Ovary (tissue), 9 donors: Measurements from ENCODE around the gene RAB11FIP2. TPM values are rescaled to one million over a fixed set of nuclear protein-coding genes. Genes with fewer than 3 reads are reported as not detected.

ENCODE experiments used
- DNase-seq, 5 donors: peaks; one replicate each; pipeline ENCODE4 v3.0.0-alpha.2; 2019 to 2020
- H3K27ac ChIP-seq, 2 donors: fragments of 200-600 bp; one replicate each; pipeline versions ENCODE4 v1.5.1 to v1.8.0; 2019 to 2022
- H3K27me3 ChIP-seq: fragments of 200-600 bp; one replicate; pipeline ENCODE4 v1.8.0; 2022
- H3K36me3 ChIP-seq: fragments of 200-600 bp; sonication (generic); one replicate; pipeline ENCODE4 v1.5.1; 2019
- H3K4me1 ChIP-seq: one replicate; pipeline ENCODE4 v1.8.1; 2013; ENCODE audit warnings: mild to moderate bottlenecking, moderate library complexity; ENCODE audit not compliant: insufficient read depth
- H3K4me3 ChIP-seq: fragments of 200-600 bp; sonication (generic); one replicate; pipeline ENCODE4 v1.5.1; 2017
- H3K9me3 ChIP-seq, 2 donors: fragments of 200-600 bp in 1 of 2; sonication (generic) in 1 of 2; one replicate each; pipeline versions ENCODE4 v1.5.1 to v1.8.1; 2013 to 2019; ENCODE audit warnings: mild to moderate bottlenecking in 1 of 2, moderate library complexity in 1 of 2
- EP300 ChIP-seq: sonication (generic); formaldehyde crosslinking; IDR thresholded peaks from one replicate; pipeline ENCODE4 v1.6.1; 2017; ENCODE audit warnings: antibody characterized with exemption
- POLR2A ChIP-seq: fragments of 450-650 bp; IDR thresholded peaks from one replicate; pipeline ENCODE4 v1.6.1; 2017; ENCODE audit warnings: antibody characterized with exemption, mild to moderate bottlenecking, moderate library complexity
- WGBS, 3 donors: extraction: QIAGEN DNeasy Blood & Tissue Kit in 1 of 3; methylation state at CpG; one replicate each; pipeline versions ENCODE4 v1.1.5 to v1.1.7; 2013 to 2017; 5-methylcytosine and 5-hydroxymethylcytosine counted together
- intact Hi-C, 4 donors: fragments of 100-400 bp; cut with DNase I; formaldehyde crosslinking; loops; one replicate each; pipeline versions ENCODE4 v1.11.0 to v1.15.1; 2022 to 2023
- polyA plus RNA-seq, 2 donors: library from polyadenylated mRNA; stranded (reverse); fragments of 200-250 nt in 1 of 2; fragments of 350-450 nt in 1 of 2; fragmentation: Illumina TruSeq in 1 of 2; extraction: RNeasy Lipid Tissue Mini Kit (QIAGEN cat#74804) in 1 of 2; gene quantifications; one replicate each; pipeline ENCODE4 v1.2.3, GENCODE V29; 2013 to 2014
- total RNA-seq, 7 donors: library from RNA; depleted of rRNA in 2 of 7; stranded (reverse); fragments of >200 nt in 2 of 7; fragmentation: NEBNext Ultra II Directional in 3 of 7; extraction: Animal tissue kit (Norgen Biotek cat#: 25700) in 3 of 7; gene quantifications; one replicate each; pipeline versions ENCODE4 v1.1.0 to v1.2.4, GENCODE V29; 2016 to 2023
- TF ChIP-seq, protein P1 (sequence below), 3 donors: fragments of 450-650 bp in 2 of 3; fragments of 200-600 bp in 1 of 3; IDR thresholded peaks; one replicate each; pipeline versions ENCODE4 v1.5.1 to v1.8.0; 2016 to 2022; ENCODE audit warnings: antibody characterized with exemption in 3 of 3, mild to moderate bottlenecking in 1 of 3
- donor health status: DM: no; HTN: no; CAD: no; lungs with moderate emphysema.
- donor health status: DM: no; HTN: no; CAD: no.
- donor health status: Bipolar disorder and iron deficiency.
- donor health status: DM: yes; HTN: yes; CAD: no.
- donor health status: DM: no; HTN: no; CAD: no.
- donor health status: DM: yes; HTN: yes; CAD: no.

Gene RAB11FIP2
- total and polyA plus RNA-seq, 9 donors: 6.9 to 47.8 (median 26.2) TPM

DNA sequence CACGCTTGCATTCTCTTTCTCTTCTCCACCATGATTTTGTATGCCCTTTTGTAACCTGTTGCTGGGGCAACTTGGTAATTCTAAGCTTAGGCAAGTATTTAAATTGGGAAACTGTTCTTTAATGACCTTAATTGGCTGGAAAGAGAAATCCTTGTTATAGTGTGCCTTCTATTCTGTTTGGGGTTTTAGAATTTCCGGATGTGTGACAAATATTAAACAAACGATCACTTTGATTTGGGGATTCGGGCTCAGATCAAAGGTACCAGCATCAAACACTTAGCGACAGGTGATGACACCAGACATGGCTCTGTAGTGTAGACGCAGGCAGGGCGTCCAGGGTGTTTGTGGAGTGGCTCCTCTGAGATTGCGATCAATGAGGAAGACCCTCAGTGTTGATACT is 55.0 kb downstream of the RAB11FIP2 start:
- H3K27me3 ChIP-seq: no peaks in the 10 kb centered on the region
- intact Hi-C loops: no loop called here
- no peaks in the 10 kb centered on the region for H3K9me3 ChIP-seq
- TF ChIP-seq POLR2A (no peak), EP300 (no peak)
- TF ChIP-seq, protein P1, sequence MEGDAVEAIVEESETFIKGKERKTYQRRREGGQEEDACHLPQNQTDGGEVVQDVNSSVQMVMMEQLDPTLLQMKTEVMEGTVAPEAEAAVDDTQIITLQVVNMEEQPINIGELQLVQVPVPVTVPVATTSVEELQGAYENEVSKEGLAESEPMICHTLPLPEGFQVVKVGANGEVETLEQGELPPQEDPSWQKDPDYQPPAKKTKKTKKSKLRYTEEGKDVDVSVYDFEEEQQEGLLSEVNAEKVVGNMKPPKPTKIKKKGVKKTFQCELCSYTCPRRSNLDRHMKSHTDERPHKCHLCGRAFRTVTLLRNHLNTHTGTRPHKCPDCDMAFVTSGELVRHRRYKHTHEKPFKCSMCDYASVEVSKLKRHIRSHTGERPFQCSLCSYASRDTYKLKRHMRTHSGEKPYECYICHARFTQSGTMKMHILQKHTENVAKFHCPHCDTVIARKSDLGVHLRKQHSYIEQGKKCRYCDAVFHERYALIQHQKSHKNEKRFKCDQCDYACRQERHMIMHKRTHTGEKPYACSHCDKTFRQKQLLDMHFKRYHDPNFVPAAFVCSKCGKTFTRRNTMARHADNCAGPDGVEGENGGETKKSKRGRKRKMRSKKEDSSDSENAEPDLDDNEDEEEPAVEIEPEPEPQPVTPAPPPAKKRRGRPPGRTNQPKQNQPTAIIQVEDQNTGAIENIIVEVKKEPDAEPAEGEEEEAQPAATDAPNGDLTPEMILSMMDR (IDR thresholded peaks at IDR 0.05): no peak
- no peak overlapping the region for H3K27ac ChIP-seq
- H3K36me3 ChIP-seq: no peaks in the 10 kb centered on the region
- H3K4me3 ChIP-seq: no peak overlapping the region
- DNase-seq: no peak
- H3K4me1 ChIP-seq: no peaks in the 10 kb centered on the region
- 94% methylated on average over 8 of the region's 8 CpGs for WGBS, 3 donors

DNA sequence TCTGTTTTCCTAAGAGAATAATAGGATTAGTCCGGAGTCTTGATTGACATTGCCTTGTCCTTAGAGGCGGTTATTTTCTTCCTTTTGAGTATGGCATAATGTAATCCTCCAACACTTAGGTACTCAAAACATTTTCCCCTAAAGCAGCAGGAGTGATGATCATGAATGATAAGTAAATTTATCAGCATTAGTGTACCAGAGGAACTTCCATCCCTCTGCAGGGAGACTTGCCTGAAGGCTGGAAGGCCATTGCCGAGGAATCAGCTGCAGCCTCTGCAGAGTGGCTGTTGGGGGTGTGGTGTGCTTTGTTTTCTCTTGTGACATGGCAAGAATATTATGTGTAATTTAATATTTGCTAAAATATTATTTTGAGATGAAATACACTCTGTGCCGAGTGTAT is 56.8 kb downstream of the RAB11FIP2 start:
- no peak for TF ChIP-seq POLR2A
- TF ChIP-seq, protein P1 (IDR thresholded peaks at IDR 0.05): no peak
- TF ChIP-seq EP300: no peak
- H3K9me3 ChIP-seq: no peaks in the 10 kb centered on the region
- WGBS, 3 donors: 76 to 83% (median 81%) methylated on average over 4 of the region's 4 CpGs
- DNase-seq: no peak
- no peak overlapping the region for H3K27ac ChIP-seq
- intact Hi-C loops: no loop called here
- H3K36me3 ChIP-seq: no peaks in the 10 kb centered on the region
- H3K4me1 ChIP-seq: no peaks in the 10 kb centered on the region
- H3K4me3 ChIP-seq: no peak overlapping the region
- no peaks in the 10 kb centered on the region for H3K27me3 ChIP-seq

DNA sequence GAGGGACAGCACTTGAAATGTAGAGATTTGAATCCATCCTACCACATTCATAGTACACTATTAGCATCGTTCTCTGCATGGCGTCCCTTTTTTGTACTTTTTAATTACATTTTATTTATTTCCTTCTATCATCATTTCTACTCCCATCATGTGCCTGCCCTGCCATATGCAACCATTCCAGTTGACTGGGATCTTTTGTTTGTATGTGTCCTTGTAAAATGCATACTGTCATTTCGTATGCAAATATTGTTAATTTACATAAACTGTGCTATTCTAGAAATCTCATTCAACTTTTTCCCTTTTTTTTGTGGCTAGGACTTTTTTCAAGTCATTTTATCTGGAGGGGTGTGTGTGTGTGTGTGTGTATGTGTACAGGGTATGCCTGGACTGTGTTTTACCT is 57.9 kb downstream of the RAB11FIP2 start:
- 56 to 63% (median 61%) methylated on average over 3 of the region's 3 CpGs for whole genome bisulfite sequencing, 3 donors

DNA sequence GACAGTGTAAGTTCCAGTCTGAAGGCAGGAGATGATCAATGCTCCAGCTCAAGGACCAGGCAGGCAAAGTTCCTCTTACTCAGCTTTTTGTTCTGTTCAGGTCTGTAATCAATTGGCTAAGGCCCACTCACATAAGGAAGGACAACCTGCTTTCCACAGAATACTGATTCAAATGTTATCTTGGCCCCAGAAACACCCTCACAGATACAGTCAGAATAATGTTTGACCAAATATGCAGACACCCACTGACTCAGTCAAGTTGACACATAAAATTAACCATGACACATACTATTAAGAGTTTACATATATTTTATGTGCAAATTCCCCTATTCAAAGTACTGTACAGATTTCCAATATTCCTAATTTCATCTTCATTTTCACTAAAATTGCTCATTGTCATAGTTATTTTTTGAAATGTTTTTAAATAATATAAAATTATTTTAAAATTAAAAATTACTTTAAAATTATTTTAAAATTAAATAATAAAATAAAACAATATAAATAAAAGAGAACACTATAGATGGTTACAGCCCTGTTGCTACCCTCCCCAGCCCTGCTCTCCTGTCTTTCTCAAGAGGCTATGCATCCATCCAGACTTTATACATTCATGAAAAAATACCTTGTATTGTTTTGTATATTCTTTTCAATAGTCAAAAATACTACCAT is 59.4 kb downstream of the RAB11FIP2 start:
- Histone ChIP-seq H3K27ac (no peak overlapping the region), H3K27me3 (no peaks in the 10 kb centered on the region), H3K4me3 (no peak overlapping the region), H3K4me1 (no peaks in the 10 kb centered on the region), H3K9me3 (no peaks in the 10 kb centered on the region), H3K36me3 (no peaks in the 10 kb centered on the region)
- no peak for DNase-seq
- intact Hi-C loops: no loop called here
- TF ChIP-seq EP300 (no peak), POLR2A (no peak)
- TF ChIP-seq, protein P1 (IDR thresholded peaks at IDR 0.05): no peak

More for the DNA sequence above, 57.9 kb downstream of the RAB11FIP2 start:
- no peaks in the 10 kb centered on the region for H3K4me1 ChIP-seq
- intact Hi-C loops: no loop called here
- H3K36me3 ChIP-seq: no peaks in the 10 kb centered on the region
- no peak overlapping the region for H3K27ac ChIP-seq
- no peaks in the 10 kb centered on the region for H3K9me3 ChIP-seq
- no peak overlapping the region for H3K4me3 ChIP-seq
- H3K27me3 ChIP-seq: no peaks in the 10 kb centered on the region
- TF ChIP-seq, protein P1 (IDR thresholded peaks at IDR 0.05): no peak
- no peak for TF ChIP-seq EP300
- no peak for TF ChIP-seq POLR2A
- no peak for DNase-seq
